Heart left ventricle (tissue), 16 donors: ENCODE results near the gene MPRIP. TPM values are rescaled to one million over a fixed set of nuclear protein-coding genes. Genes with fewer than 3 reads are reported as not detected.

Source experiments
- ATAC-seq, 4 donors: fragments of 200-7000 bp; cut with Tn5 transposase; one replicate each; pipeline ENCODE4 v1.9.1; 2020 to 2022; ENCODE audit warnings: moderate library complexity in 4 of 4, mild to moderate bottlenecking in 3 of 4, moderate number of reproducible peaks in 1 of 4
- DNase-seq, 5 donors: peaks; one replicate each; pipeline ENCODE4 v3.0.0-alpha.2; 2020
- H3K27ac ChIP-seq, 12 donors: fragments of 200-600 bp; sonication (generic) in 4 of 12; one replicate each; pipeline versions ENCODE4 v1.5.0 to v1.8.0; 2016 to 2022; ENCODE audit warnings: mild to moderate bottlenecking in 2 of 12
- H3K27me3 ChIP-seq, 9 donors: fragments of 200-600 bp; sonication (generic) in 2 of 9; one replicate each; pipeline versions ENCODE4 v1.5.1 to v1.8.0; 2016 to 2022; ENCODE audit warnings: mild to moderate bottlenecking in 3 of 9
- H3K36me3 ChIP-seq, 9 donors: fragments of 200-600 bp; sonication (generic) in 2 of 9; one replicate each; pipeline versions ENCODE4 v1.5.0 to v1.8.0; 2018 to 2022; ENCODE audit warnings: mild to moderate bottlenecking in 2 of 9
- H3K4me1 ChIP-seq, 12 donors: fragments of 200-600 bp; sonication (generic) in 4 of 12; one replicate each; pipeline versions ENCODE4 v1.5.0 to v1.8.0; 2016 to 2022; ENCODE audit warnings: mild to moderate bottlenecking in 3 of 12
- H3K4me3 ChIP-seq, 12 donors: fragments of 200-600 bp; sonication (generic) in 4 of 12; one replicate each; pipeline versions ENCODE4 v1.5.0 to v1.8.0; 2017 to 2022; ENCODE audit warnings: mild to moderate bottlenecking in 9 of 12, moderate library complexity in 4 of 12
- H3K9me3 ChIP-seq, 12 donors: fragments of 200-600 bp; sonication (generic) in 4 of 12; one replicate each; pipeline versions ENCODE4 v1.5.0 to v1.8.0; 2016 to 2022; ENCODE audit warnings: mild to moderate bottlenecking in 1 of 12
- POLR2A ChIP-seq, 2 donors: fragments of 450-650 bp; IDR thresholded peaks; one replicate each; pipeline ENCODE4 v1.6.1; 2017; ENCODE audit warnings: antibody characterized with exemption in 2 of 2, mild to moderate bottlenecking in 2 of 2, moderate library complexity in 2 of 2
- WGBS, 4 donors: extraction: QIAGEN DNeasy Blood & Tissue Kit in 2 of 4; methylation state at CpG; one replicate each; pipeline versions ENCODE4 v1.1.5 to v1.1.7; 2013 to 2018; 5-methylcytosine and 5-hydroxymethylcytosine counted together
- intact Hi-C, 10 donors: fragments of 100-400 bp; cut with DNase I; formaldehyde crosslinking; loops; one replicate each; pipeline versions ENCODE4 v1.11.1 to v1.14.2; 2022
- polyA plus RNA-seq, 2 donors: library from polyadenylated mRNA; stranded (reverse); fragments of 200-250 nt; gene quantifications; one replicate each; pipeline ENCODE4 v1.2.3, GENCODE V29; 2013
- total RNA-seq, 9 donors: library from RNA; depleted of rRNA in 2 of 9; stranded (reverse); fragments of >200 nt in 2 of 9; fragmentation: NEBNext Ultra II Directional in 3 of 9; extraction: Animal tissue kit (Norgen Biotek cat#: 25700) in 3 of 9; gene quantifications; one replicate each; pipeline versions ENCODE4 v1.1.0 to v1.2.4, GENCODE V29; 2016 to 2023
- TF ChIP-seq, protein P1 (sequence below), 12 donors: fragments of 200-600 bp; sonication (generic) in 4 of 12; IDR thresholded peaks; one replicate each; pipeline versions ENCODE4 v1.5.0 to v1.8.0; 2018 to 2022; ENCODE audit warnings: antibody characterized with exemption in 12 of 12, mild to moderate bottlenecking in 5 of 12
- donor health status: ischemic (EF 13 %, LVEDD 7.1; RV severe dilation, severe dysfunction).
- donor health status: healthy with polysubstance abuse.
- donor health status: DM: no; HTN: yes; CAD: no.
- donor health status: DM: no; HTN: no; CAD: no.
- donor health status: ischemic (EF 25% LVEDD 6.9; RV normal size, moderate dysfunction).
- donor health status: ischemic (EF 25% LVEDD 5.7; RV mildly dilated, moderate dysfunction).
- donor health status: healthy.
- donor health status: DM: yes; HTN: yes; CAD: no.
- donor health status: ischemic (EF 35%, LVEDD 5.7; RV mildly dilated, moderate dysfunction).
- donor health status: nonischemic (EF 11% LVEDD 7.7; RV severe dilation, severe dysfunction).
- donor health status: DM: yes; HTN: yes; CAD: no.
- donor health status: PGD.
- donor health status: ischemic (EF 29% LVEDD 5.4; RV normal size, mild dysfunction).
- donor health status: nonischemic (EF 23%, LVEDD 6.1; RV moderate dilation, normal function).

Gene MPRIP
- total and polyA plus RNA-seq, 11 donors = 131 to 686 (median 343) TPM

- Histone ChIP-seq H3K4me3 (no peak overlapping the region), H3K9me3 (no peaks in the 10 kb centered on the region), H3K36me3 (no peaks in the 10 kb centered on the region), H3K4me1 (peaks cover 12 to 91% (median 71%) of the 10 kb centered on the region in 12 donors), H3K27ac (peak overlapping the region in 10 of 12 donors; percentile 40 to 85 (median 72)), H3K27me3 (no peaks in the 10 kb centered on the region)
- DNase-seq (no peak), ATAC-seq (peak in 1 of 4 donors; percentile 8)
- intact Hi-C loops = no loop called here
- WGBS, 4 donors = 61 to 76% (median 64%) methylated on average over 5 to 8 of the region's 8 CpGs
- no peak for TF ChIP-seq POLR2A (IDR thresholded peaks at IDR 0.05)
- TF ChIP-seq, protein P1, sequence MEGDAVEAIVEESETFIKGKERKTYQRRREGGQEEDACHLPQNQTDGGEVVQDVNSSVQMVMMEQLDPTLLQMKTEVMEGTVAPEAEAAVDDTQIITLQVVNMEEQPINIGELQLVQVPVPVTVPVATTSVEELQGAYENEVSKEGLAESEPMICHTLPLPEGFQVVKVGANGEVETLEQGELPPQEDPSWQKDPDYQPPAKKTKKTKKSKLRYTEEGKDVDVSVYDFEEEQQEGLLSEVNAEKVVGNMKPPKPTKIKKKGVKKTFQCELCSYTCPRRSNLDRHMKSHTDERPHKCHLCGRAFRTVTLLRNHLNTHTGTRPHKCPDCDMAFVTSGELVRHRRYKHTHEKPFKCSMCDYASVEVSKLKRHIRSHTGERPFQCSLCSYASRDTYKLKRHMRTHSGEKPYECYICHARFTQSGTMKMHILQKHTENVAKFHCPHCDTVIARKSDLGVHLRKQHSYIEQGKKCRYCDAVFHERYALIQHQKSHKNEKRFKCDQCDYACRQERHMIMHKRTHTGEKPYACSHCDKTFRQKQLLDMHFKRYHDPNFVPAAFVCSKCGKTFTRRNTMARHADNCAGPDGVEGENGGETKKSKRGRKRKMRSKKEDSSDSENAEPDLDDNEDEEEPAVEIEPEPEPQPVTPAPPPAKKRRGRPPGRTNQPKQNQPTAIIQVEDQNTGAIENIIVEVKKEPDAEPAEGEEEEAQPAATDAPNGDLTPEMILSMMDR (IDR thresholded peaks at IDR 0.05) = no peak
Measured at GRCh38 chr17:17121162-17121561, 78.9 kb downstream of the MPRIP start.

DNA sequence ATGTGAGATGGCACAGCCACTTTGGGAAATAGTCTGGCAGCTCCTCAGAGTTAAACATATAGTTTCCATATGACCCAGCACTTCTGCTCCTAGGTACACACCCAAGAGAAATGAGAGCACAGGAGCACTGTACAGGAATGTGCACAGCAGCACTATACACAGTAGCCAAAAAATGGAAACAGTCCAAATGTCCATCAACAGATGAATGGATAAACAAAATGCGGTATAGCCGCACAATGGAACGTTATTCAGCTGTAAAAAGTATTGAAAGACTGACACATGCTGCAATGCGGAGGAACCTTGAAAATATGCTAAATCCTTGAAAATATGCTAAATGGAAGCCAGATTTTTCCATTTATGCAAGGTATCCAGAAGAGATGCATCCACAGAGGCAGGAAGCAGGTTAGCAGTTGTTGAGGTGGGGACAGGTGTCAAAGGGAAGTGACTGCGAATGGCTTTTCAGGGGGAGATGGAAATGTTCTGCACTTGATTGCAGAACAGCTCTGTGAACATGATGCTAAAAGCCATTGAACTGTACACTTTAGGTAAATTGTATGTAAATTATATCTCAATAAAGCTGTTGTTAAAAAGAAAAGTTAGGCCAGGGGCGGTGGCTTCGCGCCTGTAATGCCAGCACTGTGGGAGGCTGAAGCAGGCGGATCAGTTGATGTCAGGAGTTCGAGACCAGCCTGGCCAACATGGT is 80.7 kb downstream of the MPRIP start:
- H3K27me3 ChIP-seq = no peaks in the 10 kb centered on the region
- DNase-seq (no peak), ATAC-seq (no peak)
- no peaks in the 10 kb centered on the region for H3K9me3 ChIP-seq
- H3K4me3 ChIP-seq = no peak overlapping the region
- peaks cover 0 to 14% (median 13%) of the 10 kb centered on the region in 9 donors for H3K36me3 ChIP-seq
- H3K27ac ChIP-seq = no peak overlapping the region
- WGBS, 4 donors = 88 to 90% (median 89%) methylated on average over 10 of the region's 10 CpGs
- TF ChIP-seq, protein P1 (IDR thresholded peaks at IDR 0.05) = no peak
- TF ChIP-seq POLR2A (IDR thresholded peaks at IDR 0.05) = no peak
- peaks cover 12 to 91% (median 69%) of the 10 kb centered on the region in 12 donors for H3K4me1 ChIP-seq
- intact Hi-C loops = no loop called here

DNA sequence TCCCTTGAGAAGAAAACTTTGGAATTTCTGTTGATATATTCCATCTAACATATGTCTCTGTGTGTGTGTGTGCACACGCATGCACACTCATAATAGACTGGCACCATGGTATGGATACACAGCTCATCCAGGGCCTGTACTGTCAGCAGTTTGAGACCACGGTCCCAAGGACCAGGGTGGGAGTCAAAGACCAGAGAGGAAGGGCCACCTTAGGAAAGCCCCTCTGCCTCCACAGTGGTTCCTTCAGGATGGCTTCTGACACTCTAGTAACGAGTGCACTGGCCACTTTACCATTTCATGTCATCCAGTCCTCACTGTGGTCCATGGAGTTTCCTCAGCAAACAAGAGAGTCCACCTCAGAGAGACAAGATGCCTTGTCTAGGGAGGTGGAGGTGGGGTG is 82.1 kb downstream of the MPRIP start:
- Histone ChIP-seq H3K27me3 (no peaks in the 10 kb centered on the region), H3K36me3 (peaks cover 0 to 28% (median 22%) of the 10 kb centered on the region in 9 donors), H3K4me1 (peaks cover 3 to 90% (median 62%) of the 10 kb centered on the region in 12 donors), H3K4me3 (no peak overlapping the region), H3K27ac (peak overlapping the region in 1 of 12 donors; percentile 10), H3K9me3 (no peaks in the 10 kb centered on the region)
- intact Hi-C loops = no loop called here
- no peak for DNase-seq
- TF ChIP-seq, protein P1 (IDR thresholded peaks at IDR 0.05) = no peak
- TF ChIP-seq POLR2A (IDR thresholded peaks at IDR 0.05) = no peak
- 82 to 95% (median 92%) methylated on average over 3 of the region's 3 CpGs for WGBS, 4 donors
- no peak for ATAC-seq

DNA sequence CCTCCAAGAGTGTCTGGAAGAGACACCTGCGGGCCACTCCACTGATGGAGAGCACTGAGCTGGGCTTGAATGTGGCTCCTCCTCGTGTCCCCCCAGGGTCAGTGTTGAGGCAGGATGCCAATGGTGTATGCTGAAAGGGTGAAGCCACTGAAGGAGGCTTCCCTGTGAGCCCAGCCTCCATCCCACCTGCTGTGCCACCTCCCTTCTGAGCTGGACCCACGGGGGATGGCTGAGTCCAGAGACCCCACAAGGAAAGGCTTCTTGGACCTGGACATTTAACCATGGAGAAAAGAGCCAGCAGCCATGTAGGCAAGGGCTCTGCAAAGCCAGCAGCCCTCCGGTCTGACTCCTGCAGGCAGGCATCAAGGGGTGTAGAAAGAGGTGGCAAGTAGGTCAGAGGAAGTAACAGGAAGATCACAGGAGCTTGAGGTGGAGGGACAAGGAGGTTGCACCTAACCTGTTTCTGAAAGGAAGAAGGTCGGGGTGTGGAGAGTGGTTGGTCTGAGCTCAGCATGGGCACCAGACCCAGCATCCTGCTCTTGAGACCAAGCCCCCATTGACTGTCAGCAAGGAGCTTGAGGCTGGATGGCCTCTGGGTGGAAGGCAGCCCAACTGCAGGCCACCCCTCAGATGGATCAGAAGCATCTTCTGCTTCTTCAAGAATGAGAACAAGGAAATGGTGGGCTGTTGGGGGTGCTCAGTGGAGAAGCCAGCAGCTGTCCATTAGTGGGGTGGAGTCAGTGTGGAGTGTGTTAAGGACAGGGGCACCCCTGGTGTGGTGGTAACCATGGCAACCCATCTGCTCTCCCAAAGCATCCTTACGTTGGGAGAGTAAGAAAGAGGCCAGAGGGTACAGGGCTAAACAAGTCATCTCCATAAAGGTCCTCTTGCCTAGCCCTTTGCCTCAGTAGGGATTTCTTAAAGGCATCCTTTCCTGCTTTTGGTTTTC is 83.2 kb downstream of the MPRIP start:
- intact Hi-C loops = loop anchor here in 2 of 10 donors (5.0 kb wide), 1 partner anchor 123 kb away; no protein-coding TSS in a partner anchor
- TF ChIP-seq, protein P1 (IDR thresholded peaks at IDR 0.05) = no peak
- no peak for TF ChIP-seq POLR2A (IDR thresholded peaks at IDR 0.05)
- H3K27ac ChIP-seq = peak overlapping the region in 6 of 12 donors; percentile 25 to 70 (median 46)

More for the DNA sequence above, 83.2 kb downstream of the MPRIP start:
- peaks cover 3 to 85% (median 53%) of the 10 kb centered on the region in 12 donors for H3K4me1 ChIP-seq
- peak in 2 of 5 donors; percentile 15 to 27 for DNase-seq
- no peak for ATAC-seq
- no peak overlapping the region for H3K4me3 ChIP-seq
- H3K27me3 ChIP-seq = no peaks in the 10 kb centered on the region
- 83 to 84% (median 84%) methylated on average over 6 of the region's 6 CpGs for WGBS, 4 donors
- no peaks in the 10 kb centered on the region for H3K9me3 ChIP-seq
- H3K36me3 ChIP-seq = peaks cover 0 to 37% (median 31%) of the 10 kb centered on the region in 9 donors
